Gastroesophageal sphincter (tissue), 3 donors: ENCODE measurements around the gene TXNDC5.

Experiments used
- CTCF ChIP-seq, 4 experiments: fragments of 200-600 bp in 2 of 4; fragments of 450-650 bp in 2 of 4; sonication (generic) in 1 of 4; IDR thresholded peaks; one replicate each; pipeline ENCODE4 v1.5.1; 2017 to 2019; ENCODE audit warnings: antibody characterized with exemption in 4 of 4, mild to moderate bottlenecking in 2 of 4, moderate library complexity in 2 of 4
- POLR2A ChIP-seq, 2 donors: fragments of 450-650 bp; IDR thresholded peaks; one replicate each; pipeline ENCODE4 v1.6.1; 2017; ENCODE audit warnings: antibody characterized with exemption in 2 of 2, mild to moderate bottlenecking in 2 of 2, moderate library complexity in 1 of 2

- TF ChIP-seq CTCF (IDR thresholded peaks at IDR 0.05) (no peak), POLR2A (IDR thresholded peaks at IDR 0.05) (no peak)
Measured at GRCh38 chr6:7958464-7958863, 47.9 kb upstream of the TXNDC5 start.
